Measurements from ENCODE around the gene MADD.

Gene MADD

GRCh38 chr11:47338396-47339241 is 68.7 kb downstream of the MADD start:
- DNase-seq (ENCODE audit: low read depth in 2 of 2) = no peak

- no peak for DNase-seq (ENCODE audit: low read depth in 2 of 2)
Observed at GRCh38 chr11:47340010-47340409, 70.1 kb downstream of the MADD start.

- DNase-seq (ENCODE audit: low read depth in 2 of 2) = no peak
Observed at GRCh38 chr11:47340980-47341775, 71.2 kb downstream of the MADD start.

GRCh38 chr11:47342036-47342803 is 72.3 kb downstream of the MADD start:
- no peak for DNase-seq (ENCODE audit: low read depth in 2 of 2)

GRCh38 chr11:47342854-47343253 is 72.9 kb downstream of the MADD start:
- DNase-seq (ENCODE audit: low read depth in 2 of 2) = no peak

GRCh38 chr11:47345890-47346563 is 76.1 kb downstream of the MADD start:
- no peak for DNase-seq (ENCODE audit: low read depth in 2 of 2)

- no peak for DNase-seq (ENCODE audit: low read depth in 2 of 2)
Observed at GRCh38 chr11:47347137-47347536, 77.2 kb downstream of the MADD start.

GRCh38 chr11:47348131-47348802 is 78.3 kb downstream of the MADD start:
- no peak for DNase-seq (ENCODE audit: low read depth in 2 of 2)

- no peak for DNase-seq (ENCODE audit: low read depth in 2 of 2)
Observed at GRCh38 chr11:47348859-47349258, 78.9 kb downstream of the MADD start.

- no peak for DNase-seq (ENCODE audit: low read depth in 2 of 2)
Observed at GRCh38 chr11:47349521-47350095, 79.7 kb downstream of the MADD start.

- DNase-seq (ENCODE audit: low read depth in 2 of 2) = no peak
Observed at GRCh38 chr11:47350315-47350714, 80.4 kb downstream of the MADD start.

GRCh38 chr11:47351156-47352126 is 81.5 kb downstream of the MADD start:
- no peak for DNase-seq (ENCODE audit: low read depth in 2 of 2)

GRCh38 chr11:47352556-47352955 is 82.6 kb downstream of the MADD start, which contains the start of gene MYBPC3:
Gene MYBPC3, minus strand, starts transcription at chr11:47352702. Its CDS starts 55 bp downstream, at chr11:47352647.
- DNase-seq (ENCODE audit: low read depth in 2 of 2) = no peak

- no peak for DNase-seq (ENCODE audit: low read depth in 2 of 2)
Observed at GRCh38 chr11:47353978-47354774, 84.2 kb downstream of the MADD start.

GRCh38 chr11:47354913-47355282 is 85.0 kb downstream of the MADD start:
- DNase-seq (ENCODE audit: low read depth in 2 of 2) = no peak

GRCh38 chr11:47355283-47356128 is 85.6 kb downstream of the MADD start:
- DNase-seq (ENCODE audit: low read depth in 2 of 2) = no peak

GRCh38 chr11:47356129-47356997 is 86.4 kb downstream of the MADD start:
- DNase-seq (ENCODE audit: low read depth in 2 of 2) = no peak

Data from stimulated activated CD8-positive, alpha-beta memory T cell treated with anti-CD3 and anti-CD28 coated beads, Interleukin-15, amount 100 ng/mL, for 4 hours (primary cell).